Measurements from ENCODE around the gene SKP1.
A peak's percentile ranks its signal among the peaks of the same experiment; 100 is the strongest.

The SKP1 gene

GRCh38 chr5:134130239-134130945, 46.4 kb downstream of the SKP1 start:
- FAIRE-seq: no peak

GRCh38 chr5:134129411-134130238, 47.1 kb downstream of the SKP1 start:
- FAIRE-seq: no peak

More at GRCh38 chr5:134130239-134130945, 46.4 kb downstream of the SKP1 start:
- no peak for DNase-seq (ENCODE audit: low spot score)

GRCh38 chr5:134128648-134128995, 48.1 kb downstream of the SKP1 start:
- no peak for FAIRE-seq
- DNase-seq (ENCODE audit: low spot score): no peak

More at GRCh38 chr5:134129411-134130238, 47.1 kb downstream of the SKP1 start:
- DNase-seq (ENCODE audit: low spot score): no peak

GRCh38 chr5:134127988-134128647, 48.6 kb downstream of the SKP1 start:
- FAIRE-seq (no peak), DNase-seq (ENCODE audit: low spot score) (no peak)

- DNase-seq (ENCODE audit: low spot score) (no peak), FAIRE-seq (no peak)
Observed at GRCh38 chr5:134127376-134127861, 49.3 kb downstream of the SKP1 start.

- DNase-seq (ENCODE audit: low spot score) (peak; percentile 88), FAIRE-seq (peak; percentile 89)
Observed at GRCh38 chr5:134125039-134126015, 51.4 kb downstream of the SKP1 start.

- FAIRE-seq (peak; percentile 62), DNase-seq (ENCODE audit: low spot score) (peak; percentile 75)
Observed at GRCh38 chr5:134124289-134125038, 52.3 kb downstream of the SKP1 start.

GRCh38 chr5:134123360-134123759, 53.4 kb downstream of the SKP1 start:
- DNase-seq (ENCODE audit: low spot score) (no peak), FAIRE-seq (no peak)

- no peak for DNase-seq (ENCODE audit: low spot score)
- no peak for FAIRE-seq
Observed at GRCh38 chr5:134122530-134122929, 54.2 kb downstream of the SKP1 start.

- FAIRE-seq (no peak), DNase-seq (ENCODE audit: low spot score) (no peak)
Observed at GRCh38 chr5:134120386-134121138, 56.2 kb downstream of the SKP1 start.

GRCh38 chr5:134119720-134120119, 57.0 kb downstream of the SKP1 start:
- FAIRE-seq (no peak), DNase-seq (ENCODE audit: low spot score) (no peak)

GRCh38 chr5:134118212-134118835, 58.4 kb downstream of the SKP1 start:
- DNase-seq (ENCODE audit: low spot score) (no peak), FAIRE-seq (no peak)

GRCh38 chr5:134116789-134117761, 59.7 kb downstream of the SKP1 start:
- FAIRE-seq: no peak
- DNase-seq (ENCODE audit: low spot score): no peak

GRCh38 chr5:134116286-134116685, 60.5 kb downstream of the SKP1 start:
- FAIRE-seq (no peak), DNase-seq (ENCODE audit: low spot score) (no peak)

- FAIRE-seq: no peak
Observed at GRCh38 chr5:134115806-134116175, 61.0 kb downstream of the SKP1 start.

GRCh38 chr5:134114886-134115805, 61.6 kb downstream of the SKP1 start:
- no peak for DNase-seq (ENCODE audit: low spot score)
- no peak for FAIRE-seq

More at GRCh38 chr5:134115806-134116175, 61.0 kb downstream of the SKP1 start:
- DNase-seq (ENCODE audit: low spot score): no peak

Measured in RCC 7860 (cell line).